ENCODE data around the gene LMOD3. TPM values are rescaled to one million over a fixed set of nuclear protein-coding genes. Genes with fewer than 3 reads are reported as not detected.

Gene LMOD3
- total RNA-seq, 1 donor from 2014 or later = 31.8 TPM

Other genes with a start within 250 kb of the LMOD3 start
- under 0.01 TPM for gene TAFA4, start 190.0 kb downstream of the LMOD3 start, total RNA-seq
- gene EOGT, start 108.9 kb downstream of the LMOD3 start, total RNA-seq = 13.0 TPM
- gene TMF1, start 70.3 kb downstream of the LMOD3 start, total RNA-seq = 12.5 TPM
- gene UBA3, start 42.2 kb downstream of the LMOD3 start, total RNA-seq = 48.5 TPM
- gene ARL6IP5, start 37.7 kb downstream of the LMOD3 start, total RNA-seq = 60.5 TPM